A549 (cell line): ENCODE results near the gene FBXW2. TPM values are rescaled to one million over a fixed set of nuclear protein-coding genes. Genes with fewer than 3 reads are reported as not detected.

Experiments
- CBX2 ChIP-seq: fragments of 200-600 bp; sonication (generic); IDR thresholded peaks from 2 replicates; pipeline ENCODE4 v1.6.1; 2016; ENCODE audit warnings: low read depth, mild to moderate bottlenecking, borderline replicate concordance
- CEBPB ChIP-seq, 2 experiments: fragments of >200 bp in 1 of 2; sonication (Bioruptor Twin) in 1 of 2; formaldehyde crosslinking in 1 of 2; IDR thresholded peaks; 2 replicates each; pipeline ENCODE4 v1.6.1; 2012 to 2016
- CHD4 ChIP-seq: fragments of 200-600 bp; sonication (generic); IDR thresholded peaks from 2 replicates; pipeline ENCODE4 v1.6.1; 2016; ENCODE audit warnings: antibody characterized with exemption, mild to moderate bottlenecking, borderline replicate concordance
- EHF ChIP-seq: fragments of 250-450 bp; sonication (Bioruptor Pico); IDR thresholded peaks from 2 replicates; pipeline ENCODE4 v1.5.0; 2020; ENCODE audit warnings: mild to moderate bottlenecking
- EHMT2 ChIP-seq: fragments of 200-600 bp; sonication (generic); IDR thresholded peaks from 2 replicates; pipeline ENCODE4 v1.6.1; 2016; ENCODE audit warnings: antibody characterized with exemption, low read depth, mild to moderate bottlenecking, moderate library complexity
- EP300 ChIP-seq, 2 experiments: fragments of >200 bp; sonication (Bioruptor Twin); formaldehyde crosslinking; IDR thresholded peaks; 2 replicates in 1 of 2; 3 replicates in 1 of 2; pipeline ENCODE4 v1.6.1; 2016 to 2017
- ESRRA ChIP-seq: fragments of 150-350 bp; IDR thresholded peaks from 2 replicates; pipeline ENCODE4 v1.6.1; 2014; ENCODE audit warnings: mild to moderate bottlenecking, low read length, borderline replicate concordance
- FOSB ChIP-seq: fragments of 250-450 bp; sonication (Bioruptor Pico); IDR thresholded peaks from 2 replicates; pipeline ENCODE4 v1.5.0; 2020; ENCODE audit warnings: mild to moderate bottlenecking, moderate library complexity
- FOSL2 ChIP-seq, 2 experiments: fragments of 450-650 bp in 1 of 2; fragments of >200 bp in 1 of 2; sonication (Bioruptor Twin) in 1 of 2; formaldehyde crosslinking; IDR thresholded peaks; 2 replicates each; pipeline versions ENCODE4 v1.5.0 to v1.6.1; 2016 to 2020; ENCODE audit warnings: mild to moderate bottlenecking in 1 of 2, moderate library complexity in 1 of 2
- FOXS1 ChIP-seq: fragments of 250-450 bp; sonication (Bioruptor Pico); IDR thresholded peaks from 2 replicates; pipeline ENCODE4 v1.5.0; 2020; ENCODE audit warnings: mild to moderate bottlenecking, moderate library complexity
- HEYL ChIP-seq: fragments of 250-450 bp; sonication (Bioruptor Pico); IDR thresholded peaks from 2 replicates; pipeline ENCODE4 v1.8.0; 2021; ENCODE audit warnings: mild to moderate bottlenecking, moderate library complexity
- KDM1A ChIP-seq: fragments of 200-600 bp; sonication (generic); IDR thresholded peaks from 2 replicates; pipeline ENCODE4 v1.6.1; 2016; ENCODE audit warnings: low read depth, mild to moderate bottlenecking
- KDM5A ChIP-seq: fragments of 200-600 bp; sonication (generic); IDR thresholded peaks from 2 replicates; pipeline ENCODE4 v1.6.1; 2016; ENCODE audit warnings: antibody characterized with exemption, mild to moderate bottlenecking
- MAFK ChIP-seq: fragments of 450-650 bp; IDR thresholded peaks from 2 replicates; pipeline ENCODE4 v1.6.1; 2014; ENCODE audit not compliant: partially characterized antibody
- MAZ ChIP-seq: fragments of 150-350 bp; IDR thresholded peaks from 2 replicates; pipeline ENCODE4 v1.6.1; 2014; ENCODE audit warnings: antibody characterized with exemption, low read depth, low read length, borderline replicate concordance
- NFE2L2 ChIP-seq: fragments of 150-350 bp; conservative IDR thresholded peaks from 2 replicates; pipeline ENCODE4 v1.6.1; 2014; ENCODE audit warnings: low read length
- RAD21 ChIP-seq, 2 experiments: fragments of >200 bp in 1 of 2; sonication (Bioruptor Twin) in 1 of 2; formaldehyde crosslinking in 1 of 2; IDR thresholded peaks in 1 of 2; conservative IDR thresholded peaks in 1 of 2; 2 replicates in 1 of 2; 3 replicates in 1 of 2; pipeline ENCODE4 v1.6.1; 2012 to 2018; ENCODE audit warnings: inconsistent platforms in 1 of 2
- RARB ChIP-seq: fragments of 250-450 bp; sonication (Bioruptor Pico); IDR thresholded peaks from 2 replicates; pipeline ENCODE4 v1.8.0; 2021; ENCODE audit warnings: mild to moderate bottlenecking, moderate library complexity
- RCOR1 ChIP-seq: fragments of 150-350 bp; IDR thresholded peaks from 2 replicates; pipeline ENCODE4 v1.6.1; 2014; ENCODE audit warnings: antibody characterized with exemption, low read length, low read depth
- RNF2 ChIP-seq: fragments of 200-600 bp; sonication (generic); IDR thresholded peaks from 2 replicates; pipeline ENCODE4 v1.6.1; 2016; ENCODE audit warnings: low read depth, mild to moderate bottlenecking, antibody characterized with exemption, moderate library complexity, borderline replicate concordance
- SREBF2 ChIP-seq: fragments of 450-650 bp; IDR thresholded peaks from 2 replicates; pipeline ENCODE4 v1.6.1; 2014; ENCODE audit warnings: mild to moderate bottlenecking, moderate library complexity
- ZFP36 ChIP-seq: fragments of 450-650 bp; IDR thresholded peaks from 2 replicates; pipeline ENCODE4 v1.6.1; 2014; ENCODE audit warnings: borderline replicate concordance; ENCODE audit not compliant: partially characterized antibody
- ZSCAN20 ChIP-seq: fragments of 250-450 bp; sonication (Bioruptor Pico); IDR thresholded peaks from 2 replicates; pipeline ENCODE4 v1.8.0; 2022; ENCODE audit warnings: mild to moderate bottlenecking, moderate library complexity
- polyA plus RNA-seq, 4 experiments: library from polyadenylated mRNA; depleted of rRNA in 3 of 4; stranded (reverse); fragments of >200 nt; fragmentation: RNase III in 1 of 4; extraction: RNeasy Plus Mini Kit Qiagen cat#74134 plus additional on column Dnase treatment in 1 of 4; gene quantifications; 2 replicates in 3 of 4; 3 replicates in 1 of 4; pipeline ENCODE4 v1.2.3, GENCODE V29; 2011 to 2017
- TF ChIP-seq, protein P1 (sequence below): fragments of 200-600 bp; sonication (generic); IDR thresholded peaks from 2 replicates; pipeline ENCODE4 v1.6.1; 2016; ENCODE audit warnings: antibody characterized with exemption, mild to moderate bottlenecking, moderate library complexity
- TF ChIP-seq, protein P2 (sequence below): IDR thresholded peaks from 2 replicates; pipeline ENCODE4 v1.6.1; 2012
- TF ChIP-seq, protein P3 (sequence below): fragments of >200 bp; sonication (Bioruptor Twin); formaldehyde crosslinking; IDR thresholded peaks from 2 replicates; pipeline ENCODE4 v1.6.1; 2016
- TF ChIP-seq, protein P4 (sequence below): fragments of 450-650 bp; IDR thresholded peaks from 2 replicates; pipeline ENCODE4 v1.6.1; 2014; ENCODE audit warnings: antibody characterized with exemption
- TF ChIP-seq, protein P5 (sequence below): fragments of 250-450 bp; sonication (Bioruptor Pico); IDR thresholded peaks from 2 replicates; pipeline ENCODE4 v1.5.0; 2020; ENCODE audit warnings: low read depth, mild to moderate bottlenecking, moderate library complexity

Gene FBXW2
- polyA plus RNA-seq, 2 of the 4 experiments (the other 2 are of a cell fraction), result 28.8 to 60.0 TPM

DNA sequence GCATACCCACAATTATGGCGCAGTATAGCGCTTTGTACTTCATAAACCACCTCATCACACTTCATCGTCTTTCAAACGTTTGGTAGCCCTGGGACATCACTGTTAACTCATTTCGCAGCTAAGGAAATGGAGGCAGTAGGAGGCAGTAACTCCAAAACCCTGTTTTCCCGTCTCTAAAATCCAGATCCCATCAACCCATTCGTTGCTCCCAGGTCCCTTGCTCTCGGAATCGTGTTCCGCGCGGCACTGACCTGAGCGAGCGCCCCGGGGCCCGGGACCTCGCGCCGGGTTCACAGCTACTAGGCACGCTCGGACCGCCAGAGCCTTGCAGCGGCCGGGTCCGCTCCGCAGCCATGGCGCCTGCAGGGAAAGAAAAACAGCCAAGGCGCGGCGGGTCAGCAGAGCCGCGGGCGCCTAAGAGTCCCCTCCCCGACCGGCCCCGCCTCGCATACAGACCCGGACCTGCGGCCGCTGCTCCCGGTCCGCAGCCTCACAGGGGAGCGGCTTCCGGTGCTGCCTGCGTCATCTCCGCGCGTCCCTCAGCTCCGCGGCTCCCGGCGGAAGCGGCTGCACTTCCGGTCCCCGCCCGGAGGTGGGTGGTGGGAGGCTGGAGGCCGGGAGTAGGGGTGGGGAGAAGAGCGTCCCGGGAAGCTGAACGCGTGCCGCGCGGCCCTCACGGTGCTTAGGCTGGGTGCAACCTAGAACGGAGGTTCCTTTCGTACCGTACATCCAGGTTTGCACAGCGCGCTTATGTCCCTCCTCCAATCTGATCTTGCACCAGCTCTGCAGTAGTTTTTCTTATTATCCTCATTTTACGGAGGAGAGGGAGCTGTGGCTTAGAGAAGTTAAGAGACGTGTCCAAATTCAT is at the start of gene FBXW2 (continued):
- TF ChIP-seq, protein P1, sequence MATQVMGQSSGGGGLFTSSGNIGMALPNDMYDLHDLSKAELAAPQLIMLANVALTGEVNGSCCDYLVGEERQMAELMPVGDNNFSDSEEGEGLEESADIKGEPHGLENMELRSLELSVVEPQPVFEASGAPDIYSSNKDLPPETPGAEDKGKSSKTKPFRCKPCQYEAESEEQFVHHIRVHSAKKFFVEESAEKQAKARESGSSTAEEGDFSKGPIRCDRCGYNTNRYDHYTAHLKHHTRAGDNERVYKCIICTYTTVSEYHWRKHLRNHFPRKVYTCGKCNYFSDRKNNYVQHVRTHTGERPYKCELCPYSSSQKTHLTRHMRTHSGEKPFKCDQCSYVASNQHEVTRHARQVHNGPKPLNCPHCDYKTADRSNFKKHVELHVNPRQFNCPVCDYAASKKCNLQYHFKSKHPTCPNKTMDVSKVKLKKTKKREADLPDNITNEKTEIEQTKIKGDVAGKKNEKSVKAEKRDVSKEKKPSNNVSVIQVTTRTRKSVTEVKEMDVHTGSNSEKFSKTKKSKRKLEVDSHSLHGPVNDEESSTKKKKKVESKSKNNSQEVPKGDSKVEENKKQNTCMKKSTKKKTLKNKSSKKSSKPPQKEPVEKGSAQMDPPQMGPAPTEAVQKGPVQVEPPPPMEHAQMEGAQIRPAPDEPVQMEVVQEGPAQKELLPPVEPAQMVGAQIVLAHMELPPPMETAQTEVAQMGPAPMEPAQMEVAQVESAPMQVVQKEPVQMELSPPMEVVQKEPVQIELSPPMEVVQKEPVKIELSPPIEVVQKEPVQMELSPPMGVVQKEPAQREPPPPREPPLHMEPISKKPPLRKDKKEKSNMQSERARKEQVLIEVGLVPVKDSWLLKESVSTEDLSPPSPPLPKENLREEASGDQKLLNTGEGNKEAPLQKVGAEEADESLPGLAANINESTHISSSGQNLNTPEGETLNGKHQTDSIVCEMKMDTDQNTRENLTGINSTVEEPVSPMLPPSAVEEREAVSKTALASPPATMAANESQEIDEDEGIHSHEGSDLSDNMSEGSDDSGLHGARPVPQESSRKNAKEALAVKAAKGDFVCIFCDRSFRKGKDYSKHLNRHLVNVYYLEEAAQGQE, result no peak
- TF ChIP-seq FOSL2 (IDR thresholded peaks at IDR 0.05) (no peak), FOSL2 (CRISPR knock-in tag; IDR thresholded peaks at IDR 0.05) (no peak), RARB (no peak), EP300 (IDR thresholded peaks at IDR 0.05) (no peak), NFE2L2 (no peak), SREBF2 (no peak), FOSB (CRISPR knock-in tag) (no peak), CEBPB (IDR thresholded peaks at IDR 0.05) (no peak), MAZ (0 out of 2 replicates have a peak, but pooled peaks have one; percentile 78), ZFP36 (no peak), CBX2 (no peak), ESRRA (no peak), CHD4 (no peak), RAD21 (conservative IDR thresholded peaks at IDR 0.05 in 1 of 2, IDR thresholded peaks at IDR 0.05 in 1 of 2) (no peak; a peak in 2 of 5 replicates), FOXS1 (CRISPR knock-in tag) (no peak), MAFK (no peak), EHF (CRISPR knock-in tag) (no peak), RCOR1 (no peak), RNF2 (no peak), HEYL (CRISPR knock-in tag) (no peak), KDM1A (no peak), EHMT2 (no peak), ZSCAN20 (CRISPR knock-in tag) (no peak), KDM5A (peak; percentile 76)
- TF ChIP-seq, protein P2, sequence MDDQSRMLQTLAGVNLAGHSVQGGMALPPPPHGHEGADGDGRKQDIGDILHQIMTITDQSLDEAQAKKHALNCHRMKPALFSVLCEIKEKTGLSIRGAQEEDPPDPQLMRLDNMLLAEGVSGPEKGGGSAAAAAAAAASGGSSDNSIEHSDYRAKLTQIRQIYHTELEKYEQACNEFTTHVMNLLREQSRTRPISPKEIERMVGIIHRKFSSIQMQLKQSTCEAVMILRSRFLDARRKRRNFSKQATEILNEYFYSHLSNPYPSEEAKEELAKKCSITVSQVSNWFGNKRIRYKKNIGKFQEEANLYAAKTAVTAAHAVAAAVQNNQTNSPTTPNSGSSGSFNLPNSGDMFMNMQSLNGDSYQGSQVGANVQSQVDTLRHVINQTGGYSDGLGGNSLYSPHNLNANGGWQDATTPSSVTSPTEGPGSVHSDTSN, result peak; percentile 61
- TF ChIP-seq, protein P3, sequence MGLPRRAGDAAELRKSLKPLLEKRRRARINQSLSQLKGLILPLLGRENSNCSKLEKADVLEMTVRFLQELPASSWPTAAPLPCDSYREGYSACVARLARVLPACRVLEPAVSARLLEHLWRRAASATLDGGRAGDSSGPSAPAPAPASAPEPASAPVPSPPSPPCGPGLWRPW, result no peak
- TF ChIP-seq, protein P4, sequence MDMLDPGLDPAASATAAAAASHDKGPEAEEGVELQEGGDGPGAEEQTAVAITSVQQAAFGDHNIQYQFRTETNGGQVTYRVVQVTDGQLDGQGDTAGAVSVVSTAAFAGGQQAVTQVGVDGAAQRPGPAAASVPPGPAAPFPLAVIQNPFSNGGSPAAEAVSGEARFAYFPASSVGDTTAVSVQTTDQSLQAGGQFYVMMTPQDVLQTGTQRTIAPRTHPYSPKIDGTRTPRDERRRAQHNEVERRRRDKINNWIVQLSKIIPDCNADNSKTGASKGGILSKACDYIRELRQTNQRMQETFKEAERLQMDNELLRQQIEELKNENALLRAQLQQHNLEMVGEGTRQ, result no peak
- TF ChIP-seq, protein P5, sequence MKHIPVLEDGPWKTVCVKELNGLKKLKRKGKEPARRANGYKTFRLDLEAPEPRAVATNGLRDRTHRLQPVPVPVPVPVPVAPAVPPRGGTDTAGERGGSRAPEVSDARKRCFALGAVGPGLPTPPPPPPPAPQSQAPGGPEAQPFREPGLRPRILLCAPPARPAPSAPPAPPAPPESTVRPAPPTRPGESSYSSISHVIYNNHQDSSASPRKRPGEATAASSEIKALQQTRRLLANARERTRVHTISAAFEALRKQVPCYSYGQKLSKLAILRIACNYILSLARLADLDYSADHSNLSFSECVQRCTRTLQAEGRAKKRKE, result no peak
